H1 (cell line): ENCODE measurements around the gene SPRYD4. TPM values are rescaled to one million over a fixed set of nuclear protein-coding genes. Genes with fewer than 3 reads are reported as not detected.

ENCODE experiments used
- HDAC2 ChIP-seq, 2 experiments: fragments of 300-600 bp in 1 of 2; sonication (generic) in 1 of 2; IDR thresholded peaks; 2 replicates each; pipeline ENCODE4 v1.6.1; 2011 to 2012; ENCODE audit warnings: low read depth in 2 of 2, low read length in 2 of 2, mild to moderate bottlenecking in 2 of 2, moderate library complexity in 2 of 2, borderline replicate concordance in 1 of 2, inconsistent platforms in 1 of 2
- polyA plus RNA-seq, 7 experiments: library from polyadenylated mRNA; depleted of rRNA in 3 of 7; stranded (reverse) in 5 of 7; unstranded in 2 of 7; fragments of >200 nt in 5 of 7; fragments of 200-250 nt in 2 of 7; gene quantifications; 1 replicate in 5 of 7; 2 replicates in 1 of 7; 4 replicates in 1 of 7; pipeline versions ENCODE4 v1.2.1 to v1.2.3, GENCODE V29; 2011 to 2013; ENCODE audit warnings: missing spikeins in 2 of 7, mixed read lengths in 2 of 7
- total RNA-seq: library from RNA; stranded (reverse); fragmentation: NEBNext Ultra II Directional; extraction: Animal tissue kit (Norgen Biotek cat#: 25700); gene quantifications from 2 replicates; pipeline ENCODE4 v1.2.1, GENCODE V29; 2021

Gene SPRYD4
- total and polyA plus RNA-seq, 2 of the 8 experiments (the other 6 are each of a cell fraction or from before 2014, with no cell fraction given), result 4.3 to 5.3 TPM

DNA sequence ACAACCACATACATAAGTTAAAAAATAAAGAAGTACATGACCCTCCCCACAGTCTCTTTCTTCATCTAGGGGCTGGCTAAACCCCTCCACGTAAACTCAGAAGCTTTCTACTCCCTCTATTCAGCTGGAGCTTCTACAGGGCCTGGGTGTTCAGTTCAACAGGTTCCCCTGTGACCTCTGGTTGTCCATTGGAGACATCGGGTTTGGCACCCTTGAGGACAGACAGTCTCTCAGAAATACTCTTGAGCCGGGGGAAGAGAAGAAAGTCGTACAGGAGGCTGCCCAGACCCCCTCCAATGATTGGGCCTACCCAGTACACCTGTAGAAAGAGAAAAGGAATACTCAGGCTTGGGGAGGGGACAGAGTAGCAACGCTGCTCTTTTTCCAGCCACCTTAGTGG is 17.2 kb upstream of the SPRYD4 start (continued):
- no peak for TF ChIP-seq HDAC2 (IDR thresholded peaks at IDR 0.05; ENCODE audit: borderline replicate concordance in 1 of 2, low read depth in 2 of 2, low read length in 2 of 2)
